SK-N-SH (cell line): ENCODE results near the gene GTF3C6. TPM values are rescaled to one million over a fixed set of nuclear protein-coding genes. Genes with fewer than 3 reads are reported as not detected.
A peak's percentile ranks its signal among the peaks of the same experiment; 100 is the strongest.

Source experiments
- CTCF ChIA-PET: fragments of 300-600, 350-600 bp; formaldehyde crosslinking; extraction: SDS; loops from one replicate; lab custom pipeline; 2021; lab: Yijun Ruan, JAX
- POLR2A ChIA-PET: fragments of 350-600 bp; sonication (Branson Sonifier 250); formaldehyde crosslinking; extraction: SDS; loops from one replicate; lab custom pipeline; 2020; ENCODE audit warnings: antibody characterized with exemption, inconsistent platforms; lab: Yijun Ruan, JAX
- DNase-seq: peaks from one replicate; pipeline ENCODE4 v3.0.0; 2012
- H2AFZ ChIP-seq: fragments of 200-600 bp; sonication (generic); 2 replicates; pipeline ENCODE4 v1.8.1; 2016; ENCODE audit warnings: antibody characterized with exemption, mild to moderate bottlenecking, low read depth
- H3F3A ChIP-seq: fragments of 200-600 bp; sonication (generic); replicated peaks from 2 replicates; pipeline ENCODE3; 2016; ENCODE audit warnings: antibody characterized with exemption, mild to moderate bottlenecking; ENCODE audit not compliant: insufficient read depth
- H3K27ac ChIP-seq, 2 experiments: fragments of 200-500 bp in 1 of 2; fragments of 200-600 bp in 1 of 2; sonication (Bioruptor generic) in 1 of 2; sonication (generic), shearing (Covaris generic) in 1 of 2; 2 replicates each; pipeline versions ENCODE4 v1.5.1 to v1.6.1; 2014 to 2016; ENCODE audit warnings: low read depth in 2 of 2, inconsistent platforms in 1 of 2, low read length in 1 of 2, mild to moderate bottlenecking in 1 of 2, mixed read lengths in 1 of 2
- H3K27me3 ChIP-seq: fragments of 200-600 bp; sonication (generic), shearing (Covaris generic); 2 replicates; pipeline ENCODE4 v1.6.1; 2016; ENCODE audit warnings: mixed run types; ENCODE audit not compliant: insufficient read depth
- H3K36me3 ChIP-seq, 2 experiments: fragments of 200-500 bp in 1 of 2; fragments of 200-600 bp in 1 of 2; sonication (Bioruptor generic) in 1 of 2; sonication (generic) in 1 of 2; replicated peaks in 1 of 2; 2 replicates each; pipeline versions ENCODE3 to v1.5.1; 2014 to 2016; ENCODE audit warnings: low read length in 1 of 2, mild to moderate bottlenecking in 1 of 2; ENCODE audit not compliant: insufficient read depth in 2 of 2, control insufficient read depth in 1 of 2
- H3K4me1 ChIP-seq, 2 experiments: fragments of 200-500 bp in 1 of 2; fragments of 200-600 bp in 1 of 2; sonication (Bioruptor generic) in 1 of 2; sonication (generic), shearing (Covaris generic) in 1 of 2; 2 replicates each; pipeline versions ENCODE4 v1.5.1 to v1.6.1; 2014 to 2016; ENCODE audit warnings: low read depth in 1 of 2, low read length in 1 of 2, mixed run types in 1 of 2; ENCODE audit not compliant: insufficient read depth in 2 of 2, control insufficient read depth in 1 of 2
- H3K4me2 ChIP-seq: fragments of 200-600 bp; sonication (generic), shearing (Covaris generic); 2 replicates; pipeline ENCODE4 v1.6.1; 2017; ENCODE audit warnings: mixed run types
- H3K4me3 ChIP-seq, 2 experiments: fragments of 200-500 bp in 1 of 2; fragments of 200-600 bp in 1 of 2; sonication (Bioruptor generic) in 1 of 2; sonication (generic), shearing (Covaris generic) in 1 of 2; 2 replicates each; pipeline versions ENCODE4 v1.5.1 to v1.8.1; 2014 to 2016; ENCODE audit warnings: low read depth in 2 of 2, inconsistent platforms in 1 of 2, low read length in 1 of 2, mild to moderate bottlenecking in 1 of 2, mixed read lengths in 1 of 2, moderate library complexity in 1 of 2
- H3K79me2 ChIP-seq: fragments of 200-600 bp; sonication (generic); 2 replicates; pipeline ENCODE4 v1.8.1; 2017; ENCODE audit warnings: mild to moderate bottlenecking; ENCODE audit not compliant: insufficient read depth
- H3K9ac ChIP-seq: fragments of 200-600 bp; sonication (generic); 2 replicates; pipeline ENCODE4 v1.6.1; 2017; ENCODE audit warnings: mixed run types
- H3K9me2 ChIP-seq: fragments of 200-600 bp; sonication (generic); 2 replicates; pipeline ENCODE4 v1.6.1; 2017; ENCODE audit warnings: mixed run types
- H3K9me3 ChIP-seq: fragments of 200-600 bp; sonication (generic); 2 replicates; pipeline ENCODE4 v1.6.1; 2017; ENCODE audit warnings: mixed run types, mild to moderate bottlenecking, moderate library complexity
- H4K20me1 ChIP-seq: fragments of 200-600 bp; sonication (generic); 2 replicates; pipeline ENCODE4 v1.6.1; 2017; ENCODE audit warnings: mild to moderate bottlenecking, mixed run types; ENCODE audit not compliant: insufficient read depth
- ELF1 ChIP-seq: IDR thresholded peaks from 2 replicates; pipeline ENCODE4 v1.4.0; 2012
- EP300 ChIP-seq, 2 experiments: IDR thresholded peaks; 2 replicates each; pipeline versions ENCODE4 v1.4.0 to v1.6.1; 2012; ENCODE audit warnings: borderline replicate concordance in 1 of 2, low read depth in 1 of 2, low read length in 1 of 2
- MXI1 ChIP-seq: IDR thresholded peaks from 2 replicates; pipeline ENCODE4 v1.6.1; 2012; ENCODE audit warnings: mild to moderate bottlenecking, low read depth, low read length, improper control_type of control experiment
- NRF1 ChIP-seq: IDR thresholded peaks from 2 replicates; pipeline ENCODE4 v1.6.1; 2012; ENCODE audit warnings: low read depth, mild to moderate bottlenecking, low read length
- RCOR1 ChIP-seq: fragments of 150-350 bp; IDR thresholded peaks from 2 replicates; pipeline ENCODE4 v1.6.1; 2017; ENCODE audit warnings: antibody characterized with exemption, low read length
- TCF12 ChIP-seq: IDR thresholded peaks from 2 replicates; pipeline ENCODE4 v1.4.0; 2012
- WGBS: methylation state at CpG from one replicate; pipeline ENCODE4 v1.1.6; 2017; ENCODE audit warnings: low lambda C conversion rate; 5-methylcytosine and 5-hydroxymethylcytosine counted together
- polyA plus RNA-seq, 3 experiments: library from polyadenylated mRNA; depleted of rRNA; stranded (reverse); fragments of >200 nt; gene quantifications; 2 replicates each; pipeline ENCODE4 v1.2.3, GENCODE V29; 2012
- TF ChIP-seq, protein P1 (sequence below): IDR thresholded peaks from 2 replicates; pipeline ENCODE4 v1.4.0; 2012; ENCODE audit warnings: low read depth
- TF ChIP-seq, protein P2 (sequence below): IDR thresholded peaks from 2 replicates; pipeline ENCODE4; 2012
- TF ChIP-seq, protein P3 (sequence below): IDR thresholded peaks from 2 replicates; pipeline ENCODE4 v1.4.0; 2012; ENCODE audit warnings: low read depth, borderline replicate concordance
- TF ChIP-seq, protein P4 (sequence below): IDR thresholded peaks from 2 replicates; pipeline ENCODE4 v1.6.1; 2012; ENCODE audit warnings: mild to moderate bottlenecking, low read depth, low read length, moderate library complexity

Gene GTF3C6
- polyA plus RNA-seq, 1 of the 3 experiments (the other 2 are of a cell fraction), result 38.5 TPM

DNA sequence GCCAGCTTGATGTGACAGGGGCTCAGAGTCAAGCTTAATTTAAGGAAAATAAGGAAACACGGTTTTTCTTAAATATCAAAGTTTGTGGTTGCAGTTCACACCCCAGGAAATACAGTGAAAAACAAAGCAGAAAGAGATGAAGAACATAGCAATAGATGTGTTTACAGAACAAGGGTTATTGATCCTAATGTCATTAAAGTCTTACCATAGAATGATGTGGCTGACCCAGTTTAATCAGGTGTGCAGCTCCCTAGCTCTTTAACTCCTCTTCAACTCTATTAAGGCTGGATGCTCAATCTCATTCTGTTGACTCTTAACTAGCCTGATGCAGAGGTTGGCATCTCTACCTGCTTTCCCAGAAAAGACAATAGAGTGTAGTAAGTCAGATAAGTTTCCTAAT lies 7.5 kb upstream of the GTF3C6 start (continued):
- TF ChIP-seq, protein P1, sequence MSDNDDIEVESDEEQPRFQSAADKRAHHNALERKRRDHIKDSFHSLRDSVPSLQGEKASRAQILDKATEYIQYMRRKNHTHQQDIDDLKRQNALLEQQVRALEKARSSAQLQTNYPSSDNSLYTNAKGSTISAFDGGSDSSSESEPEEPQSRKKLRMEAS, result no peak

DNA sequence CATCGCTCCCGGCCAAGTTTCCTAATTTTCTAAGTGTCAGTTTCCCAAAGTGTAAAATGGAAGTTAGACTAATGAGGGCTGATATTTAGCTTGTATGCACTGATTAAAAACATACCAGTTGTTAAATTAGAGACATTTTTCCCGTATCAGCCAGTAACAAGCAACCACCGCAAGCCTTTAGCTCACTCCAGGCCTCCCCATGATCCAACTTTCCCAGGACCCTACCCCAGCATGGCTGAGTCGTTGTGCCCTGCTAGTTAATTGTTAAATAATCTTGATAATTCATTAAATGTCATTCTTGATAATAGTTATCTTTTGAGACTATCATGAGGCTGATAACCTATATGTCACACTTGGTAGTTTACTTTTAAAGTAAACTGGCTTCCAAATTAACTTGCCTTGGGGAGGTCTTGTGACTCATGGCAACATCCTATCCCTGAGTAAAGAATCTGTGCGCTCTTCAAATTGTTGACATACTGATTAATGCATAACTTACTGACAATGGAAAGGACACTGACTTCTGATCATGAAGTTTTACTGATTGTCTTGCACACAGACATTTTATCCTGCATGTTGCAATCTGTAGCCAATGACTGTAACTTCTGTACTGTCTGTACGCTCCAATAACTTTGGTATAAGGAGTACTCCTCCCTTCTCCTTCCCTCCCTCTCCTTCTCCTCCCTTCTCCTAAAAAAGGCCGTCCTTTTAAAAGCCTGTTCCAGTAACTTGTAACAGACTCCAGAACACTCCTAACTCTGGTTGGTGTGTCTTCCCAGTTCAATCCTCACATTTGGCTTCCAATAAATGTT lies 6.3 kb upstream of the GTF3C6 start:
- no peaks in the 10 kb centered on the region for H3K27me3 ChIP-seq
- H3K9ac ChIP-seq, result no peak overlapping the region; the same call in 1 of the 2 replicates
- POLR2A ChIA-PET, result no interaction called here
- TF ChIP-seq ELF1 (no peak), NRF1 (no peak), RCOR1 (no peak), EP300 (IDR thresholded peaks at IDR 0.05; ENCODE audit: borderline replicate concordance in 1 of 2, low read depth in 1 of 2, low read length in 1 of 2) (no peak), MXI1 (no peak), TCF12 (0 out of 2 replicates have a peak, but pooled peaks have one; percentile 5)
- TF ChIP-seq, protein P2, sequence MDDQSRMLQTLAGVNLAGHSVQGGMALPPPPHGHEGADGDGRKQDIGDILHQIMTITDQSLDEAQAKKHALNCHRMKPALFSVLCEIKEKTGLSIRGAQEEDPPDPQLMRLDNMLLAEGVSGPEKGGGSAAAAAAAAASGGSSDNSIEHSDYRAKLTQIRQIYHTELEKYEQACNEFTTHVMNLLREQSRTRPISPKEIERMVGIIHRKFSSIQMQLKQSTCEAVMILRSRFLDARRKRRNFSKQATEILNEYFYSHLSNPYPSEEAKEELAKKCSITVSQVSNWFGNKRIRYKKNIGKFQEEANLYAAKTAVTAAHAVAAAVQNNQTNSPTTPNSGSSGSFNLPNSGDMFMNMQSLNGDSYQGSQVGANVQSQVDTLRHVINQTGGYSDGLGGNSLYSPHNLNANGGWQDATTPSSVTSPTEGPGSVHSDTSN, result peak; percentile 76
- TF ChIP-seq, protein P3, sequence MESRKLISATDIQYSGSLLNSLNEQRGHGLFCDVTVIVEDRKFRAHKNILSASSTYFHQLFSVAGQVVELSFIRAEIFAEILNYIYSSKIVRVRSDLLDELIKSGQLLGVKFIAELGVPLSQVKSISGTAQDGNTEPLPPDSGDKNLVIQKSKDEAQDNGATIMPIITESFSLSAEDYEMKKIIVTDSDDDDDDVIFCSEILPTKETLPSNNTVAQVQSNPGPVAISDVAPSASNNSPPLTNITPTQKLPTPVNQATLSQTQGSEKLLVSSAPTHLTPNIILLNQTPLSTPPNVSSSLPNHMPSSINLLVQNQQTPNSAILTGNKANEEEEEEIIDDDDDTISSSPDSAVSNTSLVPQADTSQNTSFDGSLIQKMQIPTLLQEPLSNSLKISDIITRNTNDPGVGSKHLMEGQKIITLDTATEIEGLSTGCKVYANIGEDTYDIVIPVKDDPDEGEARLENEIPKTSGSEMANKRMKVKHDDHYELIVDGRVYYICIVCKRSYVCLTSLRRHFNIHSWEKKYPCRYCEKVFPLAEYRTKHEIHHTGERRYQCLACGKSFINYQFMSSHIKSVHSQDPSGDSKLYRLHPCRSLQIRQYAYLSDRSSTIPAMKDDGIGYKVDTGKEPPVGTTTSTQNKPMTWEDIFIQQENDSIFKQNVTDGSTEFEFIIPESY, result no peak
- TF ChIP-seq, protein P4, sequence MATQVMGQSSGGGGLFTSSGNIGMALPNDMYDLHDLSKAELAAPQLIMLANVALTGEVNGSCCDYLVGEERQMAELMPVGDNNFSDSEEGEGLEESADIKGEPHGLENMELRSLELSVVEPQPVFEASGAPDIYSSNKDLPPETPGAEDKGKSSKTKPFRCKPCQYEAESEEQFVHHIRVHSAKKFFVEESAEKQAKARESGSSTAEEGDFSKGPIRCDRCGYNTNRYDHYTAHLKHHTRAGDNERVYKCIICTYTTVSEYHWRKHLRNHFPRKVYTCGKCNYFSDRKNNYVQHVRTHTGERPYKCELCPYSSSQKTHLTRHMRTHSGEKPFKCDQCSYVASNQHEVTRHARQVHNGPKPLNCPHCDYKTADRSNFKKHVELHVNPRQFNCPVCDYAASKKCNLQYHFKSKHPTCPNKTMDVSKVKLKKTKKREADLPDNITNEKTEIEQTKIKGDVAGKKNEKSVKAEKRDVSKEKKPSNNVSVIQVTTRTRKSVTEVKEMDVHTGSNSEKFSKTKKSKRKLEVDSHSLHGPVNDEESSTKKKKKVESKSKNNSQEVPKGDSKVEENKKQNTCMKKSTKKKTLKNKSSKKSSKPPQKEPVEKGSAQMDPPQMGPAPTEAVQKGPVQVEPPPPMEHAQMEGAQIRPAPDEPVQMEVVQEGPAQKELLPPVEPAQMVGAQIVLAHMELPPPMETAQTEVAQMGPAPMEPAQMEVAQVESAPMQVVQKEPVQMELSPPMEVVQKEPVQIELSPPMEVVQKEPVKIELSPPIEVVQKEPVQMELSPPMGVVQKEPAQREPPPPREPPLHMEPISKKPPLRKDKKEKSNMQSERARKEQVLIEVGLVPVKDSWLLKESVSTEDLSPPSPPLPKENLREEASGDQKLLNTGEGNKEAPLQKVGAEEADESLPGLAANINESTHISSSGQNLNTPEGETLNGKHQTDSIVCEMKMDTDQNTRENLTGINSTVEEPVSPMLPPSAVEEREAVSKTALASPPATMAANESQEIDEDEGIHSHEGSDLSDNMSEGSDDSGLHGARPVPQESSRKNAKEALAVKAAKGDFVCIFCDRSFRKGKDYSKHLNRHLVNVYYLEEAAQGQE, result no peak
- peak overlapping the region; percentile 60; the same call in 1 of the 2 replicates for H2AFZ ChIP-seq
- H3K4me1 ChIP-seq, result peaks cover 0 to 18% of the 10 kb centered on the region in 2 experiments; a peak in 1 of 4 replicates
- peak overlapping the region; percentile 10; the same call in 1 of the 2 replicates for H3K4me2 ChIP-seq
- H3K9me2 ChIP-seq, result no peaks in the 10 kb centered on the region
- H3K36me3 ChIP-seq, result no peaks in the 10 kb centered on the region
- no peak overlapping the region for H3K4me3 ChIP-seq
- DNase-seq, result no peak
- no peaks in the 10 kb centered on the region for H4K20me1 ChIP-seq
- H3F3A ChIP-seq, result peaks cover 4% of the 10 kb centered on the region
- peak overlapping the region in 1 of 2 experiments; percentile 53; a peak in 2 of 4 replicates for H3K27ac ChIP-seq
- 58% methylated on average over 8 of the region's 8 CpGs for WGBS
- CTCF ChIA-PET, result interaction anchor here (6.3 to 11.8 kb wide), 2 partner anchors 271 to 424 kb away, joined by 55 to 72 read pairs; no protein-coding TSS in a partner anchor
- no peaks in the 10 kb centered on the region for H3K9me3 ChIP-seq
- H3K79me2 ChIP-seq, result no peaks in the 10 kb centered on the region
